Measurements from ENCODE around the gene DUSP28.

DNA sequence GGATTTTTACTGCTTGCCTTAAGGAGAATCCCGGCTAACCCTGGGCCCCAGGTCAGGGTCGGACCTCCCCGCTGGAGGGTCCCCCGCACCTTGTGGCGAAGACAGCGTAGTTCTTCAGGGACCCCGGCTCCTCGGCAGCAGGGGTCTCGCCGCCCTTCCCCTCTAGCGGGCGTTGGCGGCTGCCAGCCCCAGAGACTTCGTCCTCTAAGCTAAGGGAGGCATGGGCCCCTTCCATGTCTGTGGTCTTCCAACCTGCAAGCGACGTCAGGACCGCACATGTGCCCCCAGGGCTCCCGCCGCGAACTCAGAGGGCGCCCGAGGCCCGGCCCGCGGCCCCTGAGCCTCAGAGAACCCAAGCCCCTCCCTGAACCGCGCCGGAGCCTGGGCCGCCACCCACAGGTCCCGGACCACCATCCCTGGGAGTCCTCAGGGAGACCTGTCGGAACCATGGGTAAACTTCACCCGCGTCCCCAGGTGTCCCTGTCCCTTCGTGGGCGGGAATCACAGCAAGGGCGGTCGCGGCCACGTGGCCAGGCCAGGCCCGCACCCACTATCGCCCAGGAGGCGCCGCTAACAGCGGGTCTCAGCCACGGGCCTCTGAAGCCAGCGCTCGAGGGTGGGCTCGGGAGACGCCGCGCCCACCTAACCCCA, 2.9 kb upstream of the DUSP28 start:
- TF ChIP-seq POLR2A (IDR thresholded peaks at IDR 0.05; ENCODE audit: low read length) (no peak), GATA1 (IDR thresholded peaks at IDR 0.05; ENCODE audit: low read depth, low read length) (no peak)

All from erythroblast (primary cell).